Measurements from ENCODE around the gene SLC35E4. TPM values are rescaled to one million over a fixed set of nuclear protein-coding genes. Genes with fewer than 3 reads are reported as not detected.
A peak's percentile ranks its signal among the peaks of the same experiment; 100 is the strongest.
"Not testable (repeated sequence)": the region's sequence is repeated elsewhere in the genome, so short reads cannot be mapped to it uniquely, and the experiment has no call there.

The SLC35E4 gene, protein sequence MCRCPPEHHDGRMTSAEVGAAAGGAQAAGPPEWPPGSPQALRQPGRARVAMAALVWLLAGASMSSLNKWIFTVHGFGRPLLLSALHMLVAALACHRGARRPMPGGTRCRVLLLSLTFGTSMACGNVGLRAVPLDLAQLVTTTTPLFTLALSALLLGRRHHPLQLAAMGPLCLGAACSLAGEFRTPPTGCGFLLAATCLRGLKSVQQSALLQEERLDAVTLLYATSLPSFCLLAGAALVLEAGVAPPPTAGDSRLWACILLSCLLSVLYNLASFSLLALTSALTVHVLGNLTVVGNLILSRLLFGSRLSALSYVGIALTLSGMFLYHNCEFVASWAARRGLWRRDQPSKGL
- 10 to 100 TPM in 1 of 4 donors, 1 to 10 TPM in 1, under 1 TPM in 2; 0.29 to 11.7 (median 3.0) TPM for total RNA-seq

DNA sequence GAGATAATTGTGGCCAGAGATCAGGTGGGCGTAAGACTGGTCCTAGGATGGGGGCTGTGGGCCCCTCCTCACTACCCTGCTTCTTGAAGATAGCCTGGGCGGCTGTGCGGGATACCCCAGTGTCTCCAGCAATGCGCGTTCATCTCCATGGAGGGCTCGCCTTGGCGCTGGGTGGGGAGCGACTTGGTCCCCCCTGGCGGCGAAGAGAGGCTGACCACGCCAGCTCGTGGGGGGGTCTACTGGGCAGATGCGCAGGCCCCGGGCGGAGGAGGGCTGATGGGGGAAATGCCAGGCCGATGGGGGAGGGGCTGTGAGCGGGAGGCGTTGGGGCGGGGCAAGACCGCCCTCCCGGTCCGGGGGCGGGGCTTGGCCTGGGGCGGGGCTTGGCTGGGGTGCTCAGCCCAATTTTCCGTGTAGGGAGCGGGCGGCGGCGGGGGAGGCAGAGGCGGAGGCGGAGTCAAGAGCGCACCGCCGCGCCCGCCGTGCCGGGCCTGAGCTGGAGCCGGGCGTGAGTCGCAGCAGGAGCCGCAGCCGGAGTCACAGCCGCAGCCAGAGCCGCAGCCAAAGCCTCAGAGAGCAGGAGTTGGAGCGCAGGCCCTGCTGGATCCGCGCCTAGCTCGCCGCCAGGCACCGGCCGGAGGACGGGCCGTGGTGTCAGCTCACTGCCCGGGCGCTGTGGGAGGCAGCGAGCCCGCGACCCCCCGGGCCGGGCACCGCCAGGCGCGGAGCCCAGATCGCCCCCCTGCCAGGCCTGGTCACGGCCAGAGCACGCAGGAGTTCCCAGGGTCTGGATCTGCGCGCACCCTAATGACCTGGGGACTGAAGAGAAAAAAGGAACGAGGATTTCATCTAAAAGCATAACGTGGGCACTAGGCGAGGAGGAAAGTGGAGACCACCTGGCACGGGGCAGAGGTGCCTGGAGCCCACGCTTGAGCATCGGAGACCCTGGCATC is at the start of gene SLC35E4:
Gene SLC35E4, plus strand, starts transcription at position 509 of the 953 bp plus-strand sequence. CDS start 670 bp downstream, outside the sequence.
- intact Hi-C loops (cut with DNase I; ENCODE audit: low total_unique reads) = no loop called here

DNA sequence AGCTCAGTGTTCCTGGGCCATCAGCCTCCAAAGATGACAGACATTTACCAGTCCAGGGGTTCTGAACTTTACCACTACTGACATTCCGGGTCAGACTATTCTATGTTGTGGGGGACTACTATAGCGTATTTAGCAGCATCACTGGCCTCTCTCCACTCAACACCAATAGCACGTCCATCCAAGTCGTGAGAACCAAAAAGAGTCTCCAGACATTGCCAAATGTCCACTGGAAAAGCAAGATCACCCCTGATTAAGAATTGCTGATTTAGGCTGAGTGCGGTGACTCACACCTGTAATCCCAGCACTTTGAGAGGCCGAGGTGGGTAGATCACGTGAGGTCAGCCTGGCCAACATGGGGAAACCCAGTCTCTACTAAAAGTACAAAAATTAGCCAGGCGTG is 49.2 kb upstream of the SLC35E4 start:
- TF ChIP-seq, protein P1, sequence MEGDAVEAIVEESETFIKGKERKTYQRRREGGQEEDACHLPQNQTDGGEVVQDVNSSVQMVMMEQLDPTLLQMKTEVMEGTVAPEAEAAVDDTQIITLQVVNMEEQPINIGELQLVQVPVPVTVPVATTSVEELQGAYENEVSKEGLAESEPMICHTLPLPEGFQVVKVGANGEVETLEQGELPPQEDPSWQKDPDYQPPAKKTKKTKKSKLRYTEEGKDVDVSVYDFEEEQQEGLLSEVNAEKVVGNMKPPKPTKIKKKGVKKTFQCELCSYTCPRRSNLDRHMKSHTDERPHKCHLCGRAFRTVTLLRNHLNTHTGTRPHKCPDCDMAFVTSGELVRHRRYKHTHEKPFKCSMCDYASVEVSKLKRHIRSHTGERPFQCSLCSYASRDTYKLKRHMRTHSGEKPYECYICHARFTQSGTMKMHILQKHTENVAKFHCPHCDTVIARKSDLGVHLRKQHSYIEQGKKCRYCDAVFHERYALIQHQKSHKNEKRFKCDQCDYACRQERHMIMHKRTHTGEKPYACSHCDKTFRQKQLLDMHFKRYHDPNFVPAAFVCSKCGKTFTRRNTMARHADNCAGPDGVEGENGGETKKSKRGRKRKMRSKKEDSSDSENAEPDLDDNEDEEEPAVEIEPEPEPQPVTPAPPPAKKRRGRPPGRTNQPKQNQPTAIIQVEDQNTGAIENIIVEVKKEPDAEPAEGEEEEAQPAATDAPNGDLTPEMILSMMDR (IDR thresholded peaks at IDR 0.05) = no peak
- TF ChIP-seq POLR2A (IDR thresholded peaks at IDR 0.05) = no peak
- peaks cover 0 to 9% of the 10 kb centered on the region in 2 donors for H3K4me1 ChIP-seq
- H3K27me3 ChIP-seq = no peaks in the 10 kb centered on the region
- no peaks in the 10 kb centered on the region for H3K36me3 ChIP-seq
- no peak overlapping the region for H3K27ac ChIP-seq
- no peak overlapping the region for H3K4me3 ChIP-seq
- intact Hi-C loops (cut with DNase I; ENCODE audit: low total_unique reads) = no loop called here
- no peak for DNase-seq
- no peaks in the 10 kb centered on the region for H3K9me3 ChIP-seq

More for the DNA sequence above, at the start of gene SLC35E4:
- Histone ChIP-seq H3K4me3 (peak within 1 kb of the TSS; percentile 44 to 71), H3K36me3 (no peaks in the 10 kb centered on the region), H3K27ac (peak within 1 kb of the TSS; percentile 97 to 99), H3K4me1 (peaks cover 0 to 19% of the 10 kb centered on the region in 2 donors), H3K9me3 (no peaks in the 10 kb centered on the region), H3K27me3 (no peaks in the 10 kb centered on the region)
- TF ChIP-seq, protein P1 (IDR thresholded peaks at IDR 0.05) = peak; percentile 23 to 64 (median 48)
- TF ChIP-seq POLR2A (IDR thresholded peaks at IDR 0.05) = peak; percentile 72 to 76
- DNase-seq = peak; percentile 97

DNA sequence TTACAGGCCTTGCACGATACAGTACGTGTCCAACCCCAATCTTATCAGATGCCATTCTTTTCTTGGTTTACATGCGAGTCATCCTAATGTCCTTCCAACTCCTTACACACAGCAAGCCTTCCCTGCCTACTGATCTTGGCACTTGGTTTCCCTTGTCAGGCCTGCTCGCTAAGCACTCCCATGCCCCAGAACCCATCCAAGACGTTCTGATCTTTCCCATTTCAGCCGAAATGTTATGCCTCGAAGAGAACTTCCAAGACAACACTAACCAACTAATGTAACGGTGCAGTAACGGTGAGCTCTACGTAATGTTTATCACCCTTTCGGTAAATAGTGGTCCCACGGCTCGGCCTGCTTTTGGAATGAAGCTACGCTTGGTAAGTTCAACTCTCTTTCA is 44.4 kb upstream of the SLC35E4 start:
- Histone ChIP-seq H3K36me3 (no peaks in the 10 kb centered on the region), H3K27ac (peak overlapping the region; percentile 78 to 83), H3K4me3 (peak overlapping the region; percentile 68 to 90), H3K4me1 (peaks cover 0 to 9% of the 10 kb centered on the region in 2 donors), H3K9me3 (no peaks in the 10 kb centered on the region), H3K27me3 (no peaks in the 10 kb centered on the region)
- no peak for DNase-seq
- intact Hi-C loops (cut with DNase I; ENCODE audit: low total_unique reads) = no loop called here
- TF ChIP-seq, protein P1 (IDR thresholded peaks at IDR 0.05) = no peak
- no peak for TF ChIP-seq POLR2A (IDR thresholded peaks at IDR 0.05)

DNA sequence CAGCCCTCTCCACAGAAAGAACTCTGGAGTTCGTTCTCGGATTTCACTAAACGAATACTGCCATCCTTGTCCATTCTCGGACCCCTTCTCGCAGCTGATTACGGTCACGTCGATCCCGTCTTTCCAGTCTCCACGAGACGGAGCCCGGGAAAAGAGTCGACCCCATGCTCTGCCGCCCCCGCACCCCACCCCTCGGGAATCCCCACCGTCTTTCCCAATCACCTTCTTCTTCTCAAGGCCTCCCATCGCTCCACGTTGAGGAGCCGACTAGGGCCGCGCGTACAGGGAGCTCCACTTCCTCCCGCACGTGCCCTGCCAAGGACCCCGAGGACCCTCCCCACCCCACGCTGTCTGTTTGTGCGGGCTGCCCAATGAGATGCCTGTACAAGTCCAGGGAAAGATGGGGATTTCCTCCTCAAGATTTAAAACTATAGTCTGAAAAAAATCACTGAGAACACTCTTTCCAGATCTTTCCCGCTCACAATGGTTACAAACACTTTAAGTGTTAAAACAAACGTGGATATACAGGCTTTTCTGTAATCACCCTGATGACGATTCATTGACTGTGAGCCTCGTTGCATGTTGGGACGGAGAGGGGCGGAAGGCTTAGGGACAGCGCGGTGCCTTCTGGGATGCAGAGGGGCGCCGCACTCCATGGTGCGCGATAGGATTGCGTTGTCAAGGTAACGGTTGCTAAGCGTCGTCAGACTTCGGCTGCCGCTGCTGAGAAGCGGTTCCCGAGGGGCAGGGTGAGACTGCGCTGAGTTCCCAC is 43.8 kb upstream of the SLC35E4 start, which contains the start of gene PES1:
Gene PES1, minus strand, starts transcription at position 323 of the 772 bp plus-strand sequence. Its CDS starts 77 bp downstream, at position 246.
- peaks cover 0 to 9% of the 10 kb centered on the region in 2 donors for H3K4me1 ChIP-seq
- TF ChIP-seq POLR2A (IDR thresholded peaks at IDR 0.05) = peak in 1 of 2 donors; percentile 28
- TF ChIP-seq, protein P1 (IDR thresholded peaks at IDR 0.05) = peak in 1 of 4 experiments; percentile 19
- no peaks in the 10 kb centered on the region for H3K27me3 ChIP-seq
- peak; percentile 96 for DNase-seq
- peak within 1 kb of the TSS; percentile 68 to 90 for H3K4me3 ChIP-seq
- H3K36me3 ChIP-seq = no peaks in the 10 kb centered on the region
- peak within 1 kb of the TSS; percentile 78 to 83 for H3K27ac ChIP-seq
- intact Hi-C loops (cut with DNase I; ENCODE audit: low total_unique reads) = no loop called here
- H3K9me3 ChIP-seq = no peaks in the 10 kb centered on the region

DNA sequence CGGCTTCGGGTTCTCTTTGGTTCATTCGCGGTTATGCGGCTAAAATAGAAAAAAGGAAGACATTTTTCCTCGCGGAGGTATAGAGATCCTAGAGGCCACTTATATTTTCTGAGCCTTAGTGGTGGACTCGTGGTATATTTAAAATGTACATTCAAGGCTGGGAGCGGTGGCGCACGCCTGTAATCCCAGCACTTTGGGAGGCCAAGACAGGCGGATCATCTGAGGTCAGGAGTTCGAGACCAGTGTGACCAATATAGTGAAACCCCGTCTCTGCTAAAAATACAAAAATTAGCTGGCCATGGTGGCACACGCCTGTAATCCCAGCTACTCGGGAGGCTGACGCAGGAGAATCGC is 43.2 kb upstream of the SLC35E4 start:
- H3K36me3 ChIP-seq; H3K9me3 ChIP-seq; H3K27me3 ChIP-seq; intact Hi-C loops (cut with DNase I; ENCODE audit: low total_unique reads); H3K4me1 ChIP-seq; DNase-seq: not testable (repeated sequence)
- Histone ChIP-seq H3K4me3 (peak overlapping the region; percentile 68 to 90), H3K27ac (peak overlapping the region in 1 of 2 donors; percentile 83)

Measured in uterus (tissue), 4 donors.